Left renal cortex interstitium (tissue), 4 donors: ENCODE measurements around the gene SDC3. TPM values are rescaled to one million over a fixed set of nuclear protein-coding genes. Genes with fewer than 3 reads are reported as not detected.

Experiments
- DNase-seq, 4 donors: peaks; one replicate each; pipeline ENCODE4 v3.0.0-alpha.2; 2013; ENCODE audit warnings: low read depth in 4 of 4, low spot score in 2 of 4, missing footprints in 1 of 4
- polyA plus RNA-seq, 4 donors: library from polyadenylated mRNA; unstranded; fragments of 120-200 nt; gene quantifications; one replicate each; pipeline ENCODE4 v1.2.1, GENCODE V29; 2013; ENCODE audit not compliant: insufficient read length in 4 of 4

SDC3 gene
- polyA plus RNA-seq, 4 donors = 23.4 to 35.4 (median 29.0) TPM

DNA sequence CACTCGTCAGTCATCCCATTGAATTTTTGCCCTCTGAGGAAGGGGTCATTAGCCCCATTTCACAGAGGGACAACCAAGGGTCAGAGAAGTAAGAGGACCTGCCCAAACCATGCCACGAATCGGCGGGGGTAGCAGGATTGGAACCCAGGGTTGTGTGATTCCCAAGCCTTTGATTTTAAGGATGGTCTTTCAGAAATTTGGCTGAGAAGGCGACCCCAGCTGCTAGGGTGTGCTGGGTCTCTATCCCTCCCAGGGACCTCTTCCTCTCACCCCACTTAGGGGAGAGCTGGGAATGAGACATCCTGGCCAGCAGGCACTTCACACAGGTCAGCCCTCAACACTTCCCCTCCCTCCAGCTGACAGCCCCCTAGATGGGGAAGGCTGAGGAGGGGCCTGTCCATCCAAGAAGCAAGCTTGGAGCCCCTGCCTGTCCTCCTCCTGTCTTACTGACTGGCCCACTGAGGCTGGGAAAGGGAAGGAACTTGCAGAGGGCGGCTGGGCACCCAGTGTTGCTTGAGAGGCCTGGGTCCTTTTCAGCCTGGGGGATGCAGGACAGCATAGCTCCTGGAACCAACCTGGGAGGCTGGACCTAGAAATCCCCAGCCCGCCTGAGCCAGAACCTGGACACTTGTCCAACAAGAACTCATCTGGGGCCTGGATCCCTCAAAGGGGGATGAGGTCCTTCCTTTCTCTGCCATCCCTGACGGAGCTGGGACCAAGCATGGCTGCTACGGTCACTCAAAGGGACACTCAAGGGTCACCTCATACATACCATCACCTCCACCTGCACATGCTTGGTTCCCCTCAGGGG, 1.7 kb downstream of the SDC3 start:
- no peak for DNase-seq

DNA sequence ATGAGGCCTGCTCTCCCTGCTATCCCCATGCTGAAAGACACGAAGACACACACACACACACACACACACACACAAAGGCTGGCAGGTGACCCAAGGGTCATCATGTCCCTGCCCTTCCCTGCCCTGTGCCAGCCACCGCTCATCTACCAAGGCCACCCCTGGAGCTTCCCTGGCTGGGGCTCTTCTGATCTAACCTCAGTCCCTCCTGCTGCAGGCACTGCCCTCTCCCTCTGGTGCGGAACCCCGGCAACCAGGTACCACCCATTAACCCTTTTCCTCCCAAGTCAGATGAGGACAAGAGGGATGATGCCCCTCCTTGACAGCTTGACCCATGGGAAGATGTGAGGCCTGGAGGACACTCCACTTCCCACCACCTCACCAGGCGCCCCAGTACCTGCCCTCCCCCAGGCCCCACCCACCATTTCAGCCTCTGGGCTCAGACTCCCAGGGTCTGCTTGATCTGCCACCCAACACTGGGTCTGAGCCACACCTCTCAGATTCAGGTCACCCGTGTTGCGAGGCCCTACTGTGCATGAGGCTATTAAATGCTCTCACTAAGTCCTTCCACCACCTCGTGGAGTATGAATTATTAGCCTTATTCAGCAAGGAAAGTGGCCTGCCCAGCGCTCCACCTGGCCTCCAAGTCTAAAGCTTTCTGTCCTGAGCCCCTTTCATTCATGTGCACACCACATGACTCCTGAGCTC, 2.5 kb downstream of the SDC3 start:
- DNase-seq = no peak

DNA sequence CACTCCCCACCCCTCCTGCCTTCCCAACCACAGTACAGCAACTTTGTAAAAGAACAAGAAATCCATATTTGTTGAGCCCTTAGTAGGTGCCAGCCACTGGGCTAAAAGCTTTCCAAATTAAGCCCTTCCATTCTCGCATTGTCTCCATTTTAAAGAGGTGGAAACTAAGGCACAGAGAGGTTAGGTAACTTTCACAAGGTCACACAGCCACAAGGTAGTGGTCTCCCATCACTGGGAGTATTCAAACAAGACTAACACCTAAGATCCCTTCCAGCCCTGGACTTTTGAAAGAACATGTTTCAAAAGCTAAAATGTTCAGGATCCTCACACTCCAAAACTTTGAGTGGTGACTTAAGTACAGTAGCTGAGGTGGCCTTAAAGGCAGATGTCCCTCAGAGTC, 3.2 kb downstream of the SDC3 start:
- DNase-seq = no peak

DNA sequence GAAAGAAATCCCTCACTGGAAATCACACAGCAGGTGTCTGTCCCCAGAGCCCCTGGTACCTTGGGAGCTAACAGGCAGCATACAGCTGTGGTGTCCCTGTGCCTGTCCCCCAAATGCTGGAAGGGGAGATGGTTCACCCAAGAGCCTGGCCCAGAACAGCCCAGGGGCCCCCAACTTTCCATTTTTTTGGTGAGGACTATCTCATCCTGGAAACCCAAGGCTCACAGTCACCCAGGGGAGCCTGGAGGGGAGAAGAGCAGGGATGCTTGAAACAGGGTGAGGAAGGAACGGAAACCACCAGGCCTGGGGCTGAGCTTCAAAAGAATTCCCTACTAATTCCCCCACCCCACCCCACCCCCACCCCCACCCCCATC, 3.6 kb downstream of the SDC3 start:
- no peak for DNase-seq

DNA sequence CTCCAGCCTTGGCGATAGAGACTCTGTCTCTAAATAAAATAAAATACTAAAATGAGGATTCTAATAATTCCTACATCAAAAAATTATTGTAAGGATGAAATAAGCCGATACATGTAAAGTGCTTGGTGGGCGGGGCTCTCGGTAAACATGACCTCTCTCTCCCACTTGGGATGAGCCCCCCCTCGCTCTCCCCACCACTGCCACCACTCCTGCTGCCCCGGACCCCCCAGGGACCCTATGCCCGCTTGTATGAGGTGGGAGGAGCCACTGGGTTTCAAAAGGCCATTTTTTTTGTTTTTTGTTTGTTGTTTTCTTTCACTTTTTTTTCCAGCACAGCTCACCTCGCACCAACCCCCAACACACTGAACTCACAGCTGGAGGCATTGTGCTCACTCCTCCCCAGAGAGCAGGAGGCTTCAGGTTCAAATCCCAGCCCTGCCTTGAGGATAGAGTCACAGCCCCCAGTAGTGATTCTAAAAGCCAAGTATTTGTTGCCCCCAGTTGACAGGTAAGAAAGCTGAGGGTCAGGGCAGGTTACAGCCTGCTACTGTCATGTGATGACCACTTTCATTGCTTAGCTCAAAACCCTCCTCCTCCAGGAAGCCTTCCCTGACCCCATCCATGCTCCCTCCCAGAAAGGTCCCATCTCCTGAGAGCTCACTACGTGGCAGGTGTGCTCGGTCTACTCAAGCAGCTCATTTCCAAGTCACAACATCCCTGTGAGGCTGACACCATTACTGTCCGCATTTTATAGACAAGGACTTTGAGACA, 4.2 kb downstream of the SDC3 start:
- no peak for DNase-seq

DNA sequence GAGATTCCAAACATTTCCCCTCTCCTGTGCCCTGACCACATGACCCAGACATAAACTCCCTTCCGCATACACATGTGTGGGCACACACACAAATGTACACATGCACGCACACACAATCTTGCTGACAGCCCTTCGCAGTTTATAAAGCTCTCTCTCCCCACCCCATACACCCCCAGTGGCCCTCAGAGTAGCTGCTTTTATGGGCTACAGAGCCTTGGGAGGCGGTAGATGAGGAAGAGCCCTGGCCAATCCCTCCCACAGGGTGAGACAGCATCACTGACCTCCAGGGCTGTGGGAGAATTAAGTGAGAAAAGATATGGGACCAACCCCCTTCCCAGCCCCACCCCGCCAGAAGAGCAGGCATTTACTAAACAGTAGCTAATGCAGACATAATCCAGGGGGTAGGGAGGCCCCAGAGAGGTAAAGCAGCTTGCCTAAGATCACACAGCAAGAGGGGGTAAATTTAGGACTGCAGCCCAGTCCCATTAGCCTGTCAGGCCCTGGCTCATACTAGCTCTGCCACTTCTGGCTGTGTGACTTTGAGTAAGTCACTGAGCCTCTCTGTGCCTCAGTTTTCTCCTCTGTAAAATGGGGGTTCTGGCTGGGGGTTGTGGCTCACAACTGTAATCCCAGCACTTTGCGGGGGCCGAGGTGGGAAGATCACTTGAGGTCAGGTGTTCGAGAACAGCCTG, 5.1 kb downstream of the SDC3 start:
- DNase-seq = no peak

DNA sequence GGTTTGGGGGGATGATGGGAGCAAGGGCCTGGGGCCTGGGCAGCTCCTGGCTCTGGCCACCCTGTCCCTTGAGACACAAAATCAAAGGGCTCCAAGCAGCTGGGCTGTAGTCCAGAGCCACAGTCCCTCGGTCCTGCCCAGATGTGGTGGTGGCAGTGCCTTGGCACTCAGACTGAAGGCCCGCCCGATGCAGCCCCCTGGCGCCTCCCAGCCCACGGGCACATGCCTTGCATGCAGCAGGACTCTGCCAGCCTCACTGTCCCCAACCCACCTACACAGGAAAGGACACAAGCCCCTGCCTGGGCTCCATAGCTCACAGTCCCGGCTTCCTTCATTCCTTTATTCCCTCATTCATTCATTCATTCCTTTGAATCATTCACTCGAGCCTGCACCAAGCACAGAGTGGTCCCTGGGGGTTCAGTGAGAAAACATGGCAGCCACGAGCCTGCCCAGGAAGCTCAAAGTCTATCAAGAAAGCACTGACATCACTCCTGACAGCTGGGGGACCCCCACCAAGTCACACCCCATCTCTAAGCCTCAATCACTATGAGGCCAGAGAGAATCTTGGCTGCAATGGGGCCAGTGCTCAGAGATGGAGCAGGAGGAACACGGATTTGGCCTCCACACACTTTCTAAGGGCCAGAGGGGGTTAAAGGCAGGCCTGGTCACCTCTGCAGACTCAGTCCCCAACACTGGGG, 5.8 kb downstream of the SDC3 start:
- DNase-seq = no peak

DNA sequence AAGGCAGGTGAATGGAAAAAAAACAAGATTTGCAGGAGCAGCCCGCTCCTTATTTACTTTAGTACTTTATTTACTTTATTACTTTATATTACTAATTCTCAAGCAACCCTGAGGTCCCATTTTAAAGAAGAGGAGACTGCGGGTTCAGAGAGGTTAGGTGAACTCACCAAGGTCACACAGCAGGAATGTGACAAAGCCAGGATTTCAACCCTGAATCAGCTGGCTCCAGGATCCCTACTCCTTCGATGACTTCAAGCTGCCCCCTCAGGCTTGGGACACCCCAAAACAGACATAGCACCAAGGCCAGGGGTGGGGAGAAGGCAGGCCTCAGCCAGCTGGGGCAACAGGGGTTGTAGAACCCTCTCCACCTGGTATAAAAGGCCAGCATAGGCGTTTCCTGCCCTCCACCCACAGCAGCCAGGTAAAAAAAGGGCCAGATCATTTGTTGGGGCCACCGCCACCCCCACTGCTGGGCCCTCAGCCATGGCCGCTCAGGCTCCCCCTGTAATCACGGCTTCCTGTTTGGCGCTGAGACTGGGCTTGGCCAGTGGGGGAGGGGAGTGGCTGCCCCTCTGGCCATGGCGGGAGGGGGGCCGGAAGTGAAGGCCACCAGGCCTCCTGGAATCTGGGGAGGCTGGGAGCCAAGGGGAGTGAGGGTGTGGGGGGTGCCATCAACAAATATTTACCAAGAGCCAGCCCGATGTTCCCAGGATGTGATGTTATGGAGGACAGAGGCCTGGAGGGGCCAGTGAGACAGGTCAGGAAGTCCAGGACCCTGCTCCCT, 6.6 kb downstream of the SDC3 start:
- no peak for DNase-seq

DNA sequence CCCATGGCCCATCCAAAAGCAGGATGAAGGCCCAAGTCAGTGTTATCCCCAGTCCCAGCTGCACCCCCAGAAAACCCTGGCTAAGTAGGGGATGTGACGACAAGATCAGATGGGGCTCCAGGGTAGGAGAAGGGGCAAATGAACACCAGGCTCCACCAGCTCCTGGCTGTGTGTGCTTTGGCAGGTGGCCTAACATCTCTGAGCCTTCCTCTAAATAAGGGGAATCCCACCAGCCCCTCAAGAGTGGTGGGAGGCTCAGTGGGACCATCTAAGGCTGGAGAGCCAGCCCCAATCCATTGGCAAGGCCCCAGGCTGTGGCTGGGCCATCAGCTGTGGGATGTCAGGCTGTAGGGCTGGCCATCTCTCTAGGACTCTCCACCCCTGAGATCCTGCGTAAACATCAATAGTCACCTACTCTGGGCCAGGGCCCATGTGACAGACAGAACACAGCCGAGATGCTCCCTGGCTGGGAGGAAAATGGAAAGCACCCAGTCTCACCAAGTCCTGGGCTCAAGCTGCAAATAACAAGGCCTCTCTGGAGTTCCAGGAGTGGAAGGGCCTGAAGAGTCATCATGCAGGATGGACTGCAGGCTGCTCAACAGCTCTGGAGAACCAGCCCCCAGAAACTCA, 7.5 kb downstream of the SDC3 start:
- no peak for DNase-seq

DNA sequence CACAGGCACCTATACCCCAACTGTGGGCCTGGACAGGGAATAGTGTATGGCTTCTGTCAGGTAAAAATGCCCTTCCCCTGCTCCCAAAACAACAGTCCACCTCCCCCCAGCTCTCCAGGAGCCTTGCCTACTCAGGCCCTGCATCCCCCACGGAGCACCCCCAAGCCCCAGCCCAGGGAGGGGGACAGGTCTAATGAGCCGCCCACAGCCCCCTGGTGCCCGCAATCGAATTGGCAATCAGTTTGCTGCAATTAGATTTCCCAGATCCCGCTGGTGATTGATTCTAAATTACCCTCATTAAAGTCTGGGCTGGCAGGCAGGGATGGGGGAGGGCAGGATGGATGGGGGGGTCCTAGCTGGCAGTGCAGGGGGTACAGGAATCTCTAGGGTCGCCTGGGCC, 8.1 kb downstream of the SDC3 start:
- no peak for DNase-seq

DNA sequence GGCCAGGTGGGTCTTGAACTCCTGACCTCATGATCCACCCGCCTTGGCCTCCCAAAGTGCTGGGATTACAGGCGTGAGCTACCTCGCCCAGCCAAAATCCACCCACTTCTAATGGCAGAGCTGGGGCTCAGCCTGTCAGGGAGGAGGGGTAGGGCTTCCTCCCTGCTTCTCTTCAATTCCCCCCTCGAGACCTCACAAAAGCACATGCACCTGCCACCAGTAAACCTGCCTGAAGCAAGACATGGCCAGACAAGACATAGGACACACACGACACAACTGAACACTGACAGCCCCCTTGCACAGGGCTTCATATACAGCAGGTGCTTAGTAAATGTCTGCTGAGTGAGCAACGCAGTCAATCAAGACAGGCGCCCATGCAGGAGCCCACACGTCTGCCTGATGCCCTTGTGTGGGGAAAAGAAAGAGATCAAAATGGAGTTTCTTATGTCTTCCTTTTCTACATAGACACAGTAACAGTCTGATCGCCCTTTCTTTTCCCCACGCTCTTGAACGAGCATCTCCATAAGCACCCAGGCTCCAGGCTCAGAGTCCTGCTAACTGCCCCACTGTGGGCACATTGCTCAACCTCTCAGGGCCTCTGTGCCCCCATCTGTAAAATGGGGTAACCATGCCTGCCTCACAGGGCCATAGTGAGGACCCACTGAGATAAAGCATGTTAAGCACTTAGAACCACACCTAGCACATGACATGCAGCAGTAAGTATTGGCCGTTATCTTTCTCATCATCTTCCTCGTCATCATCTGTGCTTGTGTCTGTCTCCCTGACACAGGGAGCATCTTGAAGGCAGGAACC, 8.8 kb downstream of the SDC3 start:
- no peak for DNase-seq

DNA sequence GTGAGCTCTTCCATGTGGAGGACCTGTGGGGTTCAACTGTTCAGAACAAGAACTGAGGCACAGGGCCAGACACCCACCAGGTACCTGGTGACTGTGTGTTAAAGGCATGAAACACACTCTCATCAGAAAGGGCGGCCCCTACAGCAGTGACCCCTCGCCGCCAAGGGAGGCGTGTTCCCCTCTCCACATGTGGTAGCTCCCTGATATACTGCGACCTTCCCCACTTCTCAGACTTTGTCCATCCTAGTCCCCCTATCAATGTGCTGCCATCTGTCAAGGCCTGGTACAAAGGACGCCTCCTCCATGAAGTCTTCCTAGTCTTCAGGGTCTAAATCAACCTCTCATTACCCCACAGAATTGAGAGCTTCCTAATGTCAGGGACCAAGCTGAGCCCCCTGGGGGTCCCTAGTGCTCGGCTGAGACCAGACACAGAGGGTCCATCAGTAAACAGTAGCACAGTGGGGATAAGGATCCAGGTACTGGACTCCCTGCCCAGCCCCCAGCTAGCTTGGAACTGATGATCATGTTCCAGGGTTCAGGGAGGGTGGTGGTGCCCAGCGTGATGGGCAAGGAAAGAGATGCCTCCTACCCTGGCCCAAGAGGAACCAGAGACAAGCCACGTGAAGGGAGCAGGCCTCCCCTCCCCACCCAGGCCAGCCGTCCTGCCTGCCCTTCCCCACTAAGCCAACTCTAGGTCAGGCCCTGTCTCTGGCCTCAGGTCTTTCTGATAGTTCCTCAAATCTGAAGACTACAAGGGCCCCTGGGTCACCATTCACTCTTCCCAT, 10.3 kb downstream of the SDC3 start:
- no peak for DNase-seq

DNA sequence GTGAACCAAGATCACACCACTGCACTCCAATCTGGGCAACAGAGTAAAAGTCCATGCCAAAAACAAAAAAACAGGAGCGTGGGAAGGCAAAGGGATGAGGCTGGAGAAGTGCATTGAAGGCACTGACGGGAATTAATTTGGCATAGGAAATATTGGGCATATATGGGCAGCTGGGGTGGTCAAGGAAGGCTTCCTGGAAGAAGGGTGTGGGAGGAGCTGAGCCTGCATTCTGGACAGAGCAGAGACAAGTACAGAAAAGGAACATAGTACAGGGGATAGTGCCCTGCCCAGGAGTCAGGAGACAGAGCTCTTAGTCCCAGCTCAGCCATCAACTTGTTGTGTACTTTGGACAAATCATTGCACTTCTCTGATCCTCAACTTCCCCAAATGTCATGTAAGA, 11.7 kb downstream of the SDC3 start:
- DNase-seq = no peak

DNA sequence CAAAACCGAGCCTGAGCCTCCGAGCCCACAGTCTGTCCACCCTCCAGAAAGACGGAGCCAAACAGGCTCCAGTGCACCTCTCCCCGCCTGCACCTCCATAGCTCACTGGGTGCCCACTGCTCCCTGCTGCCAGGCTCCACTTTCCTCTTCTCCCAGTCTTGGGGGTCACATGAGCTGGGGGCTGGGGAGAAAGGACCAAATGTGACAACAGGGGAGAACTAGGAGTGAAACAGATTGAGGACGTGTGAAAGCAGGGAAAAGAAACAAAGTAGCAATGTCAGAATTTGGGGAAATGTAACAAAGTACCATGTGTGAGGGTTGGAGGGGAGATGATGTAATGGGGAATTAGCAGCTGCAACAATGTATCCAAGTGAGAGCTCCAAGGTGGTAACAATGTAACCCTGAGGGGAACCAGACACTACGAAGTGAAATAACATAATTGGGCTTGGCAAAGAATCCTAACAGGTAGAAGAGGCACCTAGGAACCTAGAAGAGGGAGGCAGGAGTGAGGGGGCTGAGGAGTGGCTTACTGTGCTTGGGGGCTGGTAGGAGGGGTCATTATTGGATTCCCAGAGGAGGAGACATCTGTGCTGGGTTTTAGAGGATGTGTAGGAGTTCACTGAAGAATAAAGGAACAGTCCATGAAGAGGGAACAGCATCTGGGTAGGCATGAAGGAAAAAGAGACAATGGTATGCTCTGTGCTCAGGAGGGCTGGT, 12.5 kb downstream of the SDC3 start:
- DNase-seq = no peak

DNA sequence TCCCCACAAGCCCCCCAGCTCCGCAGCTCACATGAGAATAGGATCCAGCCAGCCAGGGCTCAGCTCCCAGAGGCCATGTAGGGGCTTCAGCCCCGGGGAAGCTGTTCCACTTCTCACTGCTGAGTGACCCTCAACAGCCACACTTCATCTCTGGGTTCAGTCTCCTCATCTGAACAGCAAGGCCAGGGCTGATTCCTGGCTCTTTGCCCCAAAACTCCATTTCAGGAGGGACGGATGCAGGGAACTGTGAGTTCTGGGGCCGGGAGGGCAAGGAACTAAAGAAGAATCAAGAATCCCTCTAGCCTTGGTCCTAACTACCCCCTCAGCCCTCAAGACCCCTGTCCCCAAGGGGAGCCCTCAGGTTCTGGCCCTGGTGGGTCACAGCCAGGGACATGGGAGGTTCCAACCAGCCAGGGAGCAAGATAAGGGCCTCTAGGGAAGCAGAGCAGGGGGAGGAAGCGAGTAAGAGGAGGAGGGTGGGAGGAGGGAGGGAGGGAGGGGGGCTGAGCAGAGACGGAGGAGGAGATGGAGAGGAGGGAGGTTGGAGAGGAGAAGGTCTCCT, 13.1 kb downstream of the SDC3 start:
- no peak for DNase-seq

DNA sequence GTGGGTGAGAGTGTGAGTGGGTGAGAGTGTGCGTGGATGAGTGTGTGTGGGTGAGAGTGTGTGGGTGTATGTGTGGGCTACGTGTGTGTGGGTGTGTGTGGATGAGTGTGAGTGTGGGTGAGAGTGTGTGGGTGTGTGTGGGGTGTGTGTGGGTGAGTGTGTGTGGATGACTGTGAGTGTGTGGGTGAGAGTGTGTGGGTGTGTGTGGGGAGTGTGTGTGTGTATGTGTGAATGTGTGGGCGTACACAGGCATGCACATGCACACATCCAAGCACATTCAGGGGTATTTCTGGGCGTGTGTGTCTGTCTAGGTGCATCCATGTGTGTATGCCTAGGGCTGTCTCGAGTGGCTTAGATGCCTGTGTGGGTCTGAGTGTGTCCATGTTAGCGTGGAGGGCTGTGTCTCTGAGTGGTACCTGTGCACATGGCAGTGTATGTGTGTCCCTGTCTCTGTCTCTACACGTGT, 14.0 kb downstream of the SDC3 start:
- DNase-seq = no peak
